HG02943 (cell line): ENCODE results near the gene SERINC1.

Source experiments
- ATAC-seq: cut with Tn5 transposase; IDR thresholded peaks from one replicate; pipeline ENCODE4 v1.9.1; 2021; ENCODE audit warnings: mild to moderate bottlenecking, low read depth, moderate library complexity; ENCODE audit not compliant: unreplicated experiment

The SERINC1 gene

DNA sequence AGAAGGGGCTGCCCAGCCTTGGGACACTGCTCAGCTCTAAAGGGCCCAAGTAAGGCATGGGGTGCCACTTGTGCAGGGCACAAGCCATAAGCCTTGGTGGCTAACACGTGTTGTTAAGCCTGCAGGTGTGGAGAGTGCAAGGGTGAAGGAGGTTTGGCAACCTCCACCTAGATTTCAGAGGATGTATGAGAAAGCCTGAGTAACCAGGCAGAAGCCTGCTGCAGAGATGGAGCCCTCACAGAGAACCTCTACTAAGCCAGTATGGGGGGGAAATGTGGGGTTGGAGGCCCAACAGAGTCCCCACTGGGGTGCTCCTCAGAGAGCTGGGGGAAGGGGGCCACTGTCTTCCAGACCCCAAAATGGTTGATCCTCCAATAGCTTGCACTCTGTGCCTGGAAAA, 32.6 kb downstream of the SERINC1 start:
- ATAC-seq: no peak

DNA sequence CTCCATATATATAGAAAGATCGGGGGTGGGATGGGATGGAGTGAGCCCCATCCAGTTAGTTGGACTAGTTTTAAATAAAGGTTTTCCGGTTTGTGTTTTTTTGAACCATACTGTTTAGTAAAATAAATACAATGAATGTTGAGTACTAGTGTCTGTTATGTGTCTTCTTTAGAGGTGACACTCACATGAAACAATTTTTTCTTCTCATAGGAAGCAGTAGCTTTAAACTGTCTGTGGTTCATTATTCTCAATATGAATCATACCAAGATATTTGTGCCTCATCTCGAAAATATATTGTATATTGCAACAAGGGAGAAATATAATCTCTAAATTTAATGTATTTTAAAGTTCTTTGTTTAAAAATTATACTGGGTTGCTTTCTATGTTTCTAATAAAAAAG, 38.8 kb downstream of the SERINC1 start:
- no peak for ATAC-seq

GRCh38 chr6:122431780-122432179, 39.8 kb downstream of the SERINC1 start:
- no peak for ATAC-seq

DNA sequence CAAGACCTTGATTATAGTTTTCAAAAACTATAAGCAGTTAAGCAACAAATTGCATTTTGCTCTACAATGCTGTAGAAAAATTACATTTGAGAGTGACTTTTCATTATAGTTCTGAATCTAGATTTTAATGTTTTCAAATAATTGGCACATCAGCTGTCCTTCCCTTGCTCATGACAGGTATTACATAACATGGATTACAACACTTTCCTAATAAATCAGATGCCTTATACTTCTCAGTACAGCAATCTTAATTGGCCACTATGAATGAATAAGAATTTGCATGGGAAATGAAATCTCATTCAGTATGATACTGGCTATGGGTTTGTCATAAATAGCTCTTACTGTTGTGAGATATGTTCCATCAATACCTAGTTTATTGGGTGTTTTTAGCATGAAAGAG, 42.3 kb downstream of the SERINC1 start:
- no peak for ATAC-seq

DNA sequence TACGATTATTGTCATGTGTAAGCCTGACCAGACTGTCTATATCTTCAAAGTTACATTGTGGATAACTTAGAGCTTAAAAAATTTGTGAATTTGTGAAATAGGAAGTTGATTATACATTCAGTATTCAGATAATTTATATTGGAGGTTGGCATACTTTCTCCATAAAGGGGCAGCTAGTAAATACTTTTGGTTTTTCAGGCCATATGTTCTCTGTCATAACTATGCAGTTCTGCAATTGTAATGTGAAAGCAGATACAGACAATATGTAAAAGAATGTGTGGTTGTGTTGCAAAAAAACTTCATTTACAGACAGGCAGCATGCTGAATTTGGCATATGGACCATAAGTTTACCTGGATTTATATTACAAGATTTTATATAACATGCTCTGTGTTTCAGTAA, 42.8 kb downstream of the SERINC1 start:
- ATAC-seq: no peak

- ATAC-seq: no peak
Observed at GRCh38 chr6:122426597-122426996, 45.0 kb downstream of the SERINC1 start.

DNA sequence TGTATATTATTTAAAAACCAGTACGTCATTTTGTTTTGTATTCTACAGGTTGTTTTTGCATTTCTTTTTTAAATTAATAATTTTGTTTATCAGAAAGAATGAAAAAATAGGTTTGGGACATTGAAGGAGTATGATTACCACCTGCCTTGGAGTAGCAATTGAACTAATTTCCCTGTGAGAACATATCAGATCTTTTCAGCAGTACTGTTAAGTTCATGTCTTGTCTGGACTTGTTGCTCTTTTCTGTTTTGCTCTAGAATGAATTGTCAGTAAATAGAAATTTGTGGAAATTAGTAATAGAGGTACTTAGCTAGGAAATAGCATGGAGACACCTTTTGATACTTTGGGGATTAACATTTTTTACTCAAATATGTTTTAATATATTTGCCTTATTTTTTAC, 47.9 kb downstream of the SERINC1 start:
- no peak for ATAC-seq

DNA sequence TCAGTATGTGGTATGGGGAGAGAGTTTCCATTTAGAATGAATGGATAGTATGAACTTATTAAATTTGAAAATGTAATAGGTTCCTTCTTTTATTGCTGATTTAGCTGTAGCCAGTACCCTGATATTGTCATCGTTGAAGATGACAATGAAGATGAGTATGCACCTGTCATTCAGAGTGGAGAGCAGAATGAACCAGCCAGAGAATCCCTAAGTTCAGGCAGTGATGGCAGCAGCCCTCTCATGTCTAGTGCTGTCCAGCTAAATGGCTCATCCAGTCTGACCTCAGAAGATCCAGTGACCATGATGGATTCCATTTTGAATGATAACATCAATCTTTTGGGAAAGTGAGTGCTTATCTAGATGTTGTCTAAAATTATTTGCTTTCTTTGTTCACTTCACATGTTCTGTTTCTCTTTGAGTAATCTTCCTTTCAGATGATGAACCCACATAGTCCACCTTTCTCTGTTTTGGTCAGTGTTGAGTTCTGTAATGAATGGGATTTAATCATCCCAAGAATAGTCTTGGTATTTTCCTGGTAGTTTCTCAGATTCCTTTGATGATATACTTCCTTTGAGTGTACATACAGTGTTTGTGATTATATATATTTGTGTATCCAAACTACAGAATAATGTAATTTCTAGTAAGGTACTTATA, 48.9 kb downstream of the SERINC1 start:
- no peak for ATAC-seq

GRCh38 chr6:122422003-122422402, 49.6 kb downstream of the SERINC1 start:
- ATAC-seq: no peak

DNA sequence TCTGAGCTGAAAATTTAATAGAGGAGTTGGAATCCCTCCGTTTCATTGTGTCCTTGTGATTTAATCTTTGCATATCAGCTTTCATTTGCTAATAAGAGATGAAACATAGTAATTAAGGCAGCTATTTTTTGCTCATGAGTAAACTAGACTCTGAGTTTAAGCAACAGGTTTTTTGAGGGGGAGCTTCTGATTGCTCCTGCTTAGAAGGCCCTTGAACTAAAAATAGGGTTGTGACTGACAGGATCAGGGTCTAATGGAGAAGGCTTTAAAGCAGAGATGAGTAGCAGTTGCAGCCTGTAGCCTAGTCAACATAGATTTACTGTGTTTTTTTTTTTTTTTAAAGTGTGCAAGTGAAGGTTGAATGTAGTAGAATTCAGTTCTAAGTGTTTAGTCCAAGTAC, 54.8 kb downstream of the SERINC1 start:
- ATAC-seq: no peak

GRCh38 chr6:122412001-122412400, 59.6 kb downstream of the SERINC1 start:
- ATAC-seq: no peak

GRCh38 chr6:122408702-122409458, 62.7 kb downstream of the SERINC1 start:
- ATAC-seq: no peak

GRCh38 chr6:122408240-122408639, 63.4 kb downstream of the SERINC1 start:
- ATAC-seq: no peak

DNA sequence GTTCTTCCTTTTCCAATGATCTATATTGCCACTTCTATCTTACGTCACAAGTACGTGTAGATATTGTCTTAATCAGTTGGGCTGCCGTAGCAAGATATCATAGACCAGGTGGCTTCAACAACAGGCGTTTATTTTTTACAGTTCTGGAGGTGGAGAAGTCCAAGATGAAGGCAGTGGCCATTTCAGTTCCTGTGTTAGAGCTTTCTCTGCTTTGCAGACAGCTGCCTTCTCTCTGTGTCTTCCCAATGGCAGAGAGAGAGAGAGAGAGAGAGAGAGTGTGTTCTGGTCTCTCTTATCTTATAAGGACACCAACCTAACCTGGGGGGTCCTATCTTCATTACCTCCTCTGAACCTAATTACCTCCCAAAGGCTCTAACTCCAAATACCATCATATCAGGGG, 63.9 kb downstream of the SERINC1 start:
- no peak for ATAC-seq

DNA sequence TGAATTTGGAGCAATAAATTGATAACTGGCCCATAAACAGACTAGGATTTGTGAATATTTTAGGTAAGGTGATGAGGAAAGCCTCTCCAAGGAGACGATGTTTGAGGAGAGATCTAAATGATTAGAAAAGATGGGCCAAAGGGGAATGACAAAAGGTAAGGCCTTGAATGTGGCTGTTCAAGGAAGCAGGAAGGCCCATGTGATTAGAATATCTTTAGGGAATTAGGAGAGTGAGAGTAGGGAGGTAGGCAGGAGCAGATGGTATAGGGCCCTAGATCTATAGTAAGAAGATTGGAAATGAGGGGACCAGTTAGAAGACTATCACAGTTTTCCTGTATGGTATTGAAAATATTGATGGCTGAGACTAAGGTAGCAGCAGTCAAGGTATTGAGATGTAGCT, 65.4 kb downstream of the SERINC1 start:
- ATAC-seq: no peak

DNA sequence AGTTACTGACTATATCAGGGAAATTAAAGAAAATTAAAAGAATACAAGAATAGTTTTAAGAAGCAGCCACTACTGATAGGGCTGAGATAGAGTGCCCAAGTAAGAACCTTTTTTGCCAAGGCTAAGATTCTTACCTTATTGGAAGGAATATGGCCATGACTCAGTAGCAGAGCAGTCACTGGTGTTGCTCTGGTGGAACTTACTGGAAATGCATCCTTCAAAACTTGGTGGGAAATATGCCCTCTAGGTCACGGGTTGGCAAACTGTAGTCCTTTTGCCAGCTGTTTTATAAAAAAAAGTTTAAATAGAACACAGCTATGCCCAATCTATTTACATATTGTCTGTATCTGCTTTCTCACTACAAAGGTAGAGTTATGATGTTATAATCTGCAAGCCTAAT, 66.2 kb downstream of the SERINC1 start:
- no peak for ATAC-seq

DNA sequence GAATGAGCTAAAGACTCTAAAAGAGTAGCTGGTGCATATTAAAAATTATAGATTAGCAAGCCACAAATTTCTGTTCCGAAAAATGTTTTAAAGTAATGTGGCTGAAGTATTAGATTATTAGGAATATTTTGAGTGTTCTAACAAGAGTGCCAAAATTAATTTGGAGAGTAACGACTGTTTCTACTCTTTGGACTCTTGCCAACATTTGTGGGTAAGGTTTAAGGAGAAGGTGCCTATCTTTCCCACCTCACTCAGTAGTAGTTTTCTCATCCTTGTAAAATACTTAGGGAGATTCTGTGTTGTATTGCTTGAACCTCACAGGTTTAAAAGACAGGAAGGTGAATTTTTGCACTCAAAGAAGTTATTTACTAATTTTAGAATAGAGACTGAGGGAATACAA, 67.2 kb downstream of the SERINC1 start:
- no peak for ATAC-seq

DNA sequence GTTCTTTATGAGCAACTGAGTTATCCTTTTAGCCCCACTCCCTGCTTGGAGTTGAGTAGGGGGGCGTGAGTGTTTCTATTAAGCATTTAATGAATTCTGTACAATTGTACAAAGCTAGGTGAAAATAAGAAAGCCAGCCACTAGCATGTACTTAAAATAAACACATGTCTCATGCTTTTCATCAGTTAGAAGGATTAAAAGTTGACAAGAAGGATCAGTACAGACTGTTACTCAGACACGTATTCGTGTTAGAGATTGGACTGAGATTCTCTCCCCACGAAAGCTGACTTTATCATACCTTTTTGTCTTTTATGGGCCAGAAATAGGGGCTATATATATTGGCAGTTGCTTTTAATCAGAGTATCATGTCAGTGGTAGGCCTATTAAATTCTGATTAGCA, 70.5 kb downstream of the SERINC1 start:
- ATAC-seq: no peak

- no peak for ATAC-seq
Observed at GRCh38 chr6:122400462-122401089, 71.0 kb downstream of the SERINC1 start.

DNA sequence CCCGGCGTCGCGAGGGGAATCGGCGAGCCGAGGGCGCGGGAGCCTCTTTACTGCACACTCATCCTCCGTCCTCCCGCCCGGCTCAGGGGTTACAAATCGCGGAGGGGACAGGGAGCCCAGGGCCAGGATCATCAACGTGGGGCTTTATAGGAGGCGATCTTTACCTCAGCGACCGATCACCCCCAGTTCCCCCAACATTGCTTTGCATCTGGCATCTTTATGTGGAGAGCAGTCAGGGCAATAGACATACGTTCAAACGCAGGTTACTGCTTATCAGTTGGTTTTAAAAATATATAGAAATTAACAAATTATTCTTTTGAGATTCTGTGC, 71.5 kb downstream of the SERINC1 start:
- peak; percentile 24 for ATAC-seq

- ATAC-seq: peak; percentile 97
Observed at GRCh38 chr6:122399348-122400120, 72.1 kb downstream of the SERINC1 start, which contains the start of gene HSF2. Gene HSF2, plus strand, starts transcription at chr6:122399652. Its CDS starts 86 bp downstream, at chr6:122399738.
